NCI-H69 (cell line): Measurements from ENCODE around the gene TSPAN2.
"Not testable (repeated sequence)": the region's sequence is repeated elsewhere in the genome, so short reads cannot be mapped to it uniquely, and the experiment has no call there.

Experiments
- DNase-seq: peaks from one replicate; lab custom pipeline; 2025; lab: John Stamatoyannopoulos, UW

TSPAN2 gene

GRCh38 chr1:115036814-115037507, 52.3 kb downstream of the TSPAN2 start:
- DNase-seq = no peak

- no peak for DNase-seq
Measured at GRCh38 chr1:115035652-115036051, 53.7 kb downstream of the TSPAN2 start.

DNA sequence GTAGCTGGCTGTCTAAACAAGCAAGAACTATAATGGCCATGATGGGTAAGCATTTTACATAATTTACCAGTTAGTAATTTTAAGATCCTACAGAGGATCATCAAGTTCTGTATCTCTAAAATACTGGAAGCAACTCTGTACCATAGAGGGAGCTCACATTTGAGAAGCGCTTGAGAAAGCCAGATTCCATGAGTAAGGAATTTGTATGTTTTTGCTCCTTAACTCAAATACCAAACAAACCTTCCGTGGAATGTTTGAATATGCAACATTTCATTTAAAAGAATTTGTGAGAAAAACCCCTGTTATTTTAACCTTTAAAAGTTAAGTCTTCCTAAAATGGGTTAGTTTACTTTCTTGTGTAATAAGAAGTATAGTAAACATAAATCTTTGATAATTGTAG, 57.7 kb downstream of the TSPAN2 start:
- DNase-seq = no peak

- DNase-seq = no peak
Measured at GRCh38 chr1:115029526-115029925, 59.8 kb downstream of the TSPAN2 start, which contains the start of gene TSHB. Gene TSHB, plus strand, starts transcription at chr1:115029826. Its CDS starts 3,537 bp downstream, at chr1:115033363.

- no peak for DNase-seq
Measured at GRCh38 chr1:115023593-115023992, 65.7 kb downstream of the TSPAN2 start.

DNA sequence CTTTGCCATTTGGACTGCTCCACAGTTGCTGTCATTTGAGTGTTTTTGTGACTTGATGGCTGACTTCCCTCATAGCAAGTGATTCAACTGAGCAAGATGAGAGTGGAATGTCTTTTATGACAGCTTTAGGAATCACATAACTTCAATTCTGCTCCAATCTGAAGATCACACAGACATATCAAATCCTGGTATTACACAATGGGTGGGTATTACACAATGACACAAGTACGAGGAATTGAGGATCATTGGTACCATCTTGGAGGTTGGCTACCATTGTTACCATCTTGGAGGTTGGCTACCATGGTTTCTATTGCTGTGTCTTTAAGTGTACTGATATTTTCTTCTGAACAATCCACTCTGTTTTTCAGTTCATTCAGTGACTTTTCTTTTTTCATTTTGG, 68.2 kb downstream of the TSPAN2 start:
- DNase-seq = no peak

DNA sequence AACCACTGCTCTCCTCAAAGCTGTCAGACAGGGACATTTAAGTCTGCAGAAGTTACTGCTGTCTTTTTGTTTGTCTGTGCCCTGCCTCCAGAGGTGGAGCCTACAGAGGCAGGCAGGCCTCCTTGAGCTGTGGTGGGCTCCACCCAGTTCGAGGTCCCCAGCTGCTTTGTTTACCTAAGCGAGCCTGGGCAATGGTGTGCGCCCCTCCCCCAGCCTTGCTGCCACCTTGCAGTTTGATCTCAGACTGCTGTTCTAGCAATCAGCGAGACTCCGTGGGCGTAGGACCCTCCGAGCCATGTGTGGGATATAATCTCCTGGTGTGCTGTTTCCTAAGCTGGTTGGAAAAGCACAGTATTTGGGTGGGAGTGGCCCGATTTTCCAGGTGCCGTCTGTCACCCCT, 69.8 kb downstream of the TSPAN2 start:
- not testable (repeated sequence) for DNase-seq

GRCh38 chr1:115013792-115014191, 75.5 kb downstream of the TSPAN2 start:
- DNase-seq = no peak

GRCh38 chr1:115012434-115012833, 76.9 kb downstream of the TSPAN2 start:
- no peak for DNase-seq

GRCh38 chr1:115012006-115012405, 77.3 kb downstream of the TSPAN2 start:
- no peak for DNase-seq

GRCh38 chr1:115006191-115006590, 83.1 kb downstream of the TSPAN2 start:
- no peak for DNase-seq
